ENCODE results near the gene BZW2.

DNA sequence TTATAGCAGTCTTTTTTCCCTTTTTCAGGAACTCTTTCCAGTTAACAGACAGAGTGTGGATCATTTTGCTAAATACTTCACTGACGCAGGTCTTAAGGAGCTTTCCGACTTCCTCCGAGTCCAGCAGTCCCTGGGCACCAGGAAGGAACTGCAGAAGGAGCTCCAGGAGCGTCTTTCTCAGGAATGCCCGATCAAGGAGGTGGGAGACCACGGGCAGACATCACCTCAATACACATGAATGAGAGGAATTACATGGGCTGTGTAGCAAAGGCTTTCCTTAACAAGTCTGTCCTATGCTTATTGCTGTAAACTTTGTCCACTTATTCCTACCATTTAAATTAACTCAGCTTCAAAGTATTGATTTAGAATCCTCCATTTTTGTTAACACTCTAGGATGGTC lies 48.8 kb downstream of the BZW2 start:
- TF ChIP-seq CTCF (IDR thresholded peaks at IDR 0.05), result no peak
- TF ChIP-seq, protein P1, sequence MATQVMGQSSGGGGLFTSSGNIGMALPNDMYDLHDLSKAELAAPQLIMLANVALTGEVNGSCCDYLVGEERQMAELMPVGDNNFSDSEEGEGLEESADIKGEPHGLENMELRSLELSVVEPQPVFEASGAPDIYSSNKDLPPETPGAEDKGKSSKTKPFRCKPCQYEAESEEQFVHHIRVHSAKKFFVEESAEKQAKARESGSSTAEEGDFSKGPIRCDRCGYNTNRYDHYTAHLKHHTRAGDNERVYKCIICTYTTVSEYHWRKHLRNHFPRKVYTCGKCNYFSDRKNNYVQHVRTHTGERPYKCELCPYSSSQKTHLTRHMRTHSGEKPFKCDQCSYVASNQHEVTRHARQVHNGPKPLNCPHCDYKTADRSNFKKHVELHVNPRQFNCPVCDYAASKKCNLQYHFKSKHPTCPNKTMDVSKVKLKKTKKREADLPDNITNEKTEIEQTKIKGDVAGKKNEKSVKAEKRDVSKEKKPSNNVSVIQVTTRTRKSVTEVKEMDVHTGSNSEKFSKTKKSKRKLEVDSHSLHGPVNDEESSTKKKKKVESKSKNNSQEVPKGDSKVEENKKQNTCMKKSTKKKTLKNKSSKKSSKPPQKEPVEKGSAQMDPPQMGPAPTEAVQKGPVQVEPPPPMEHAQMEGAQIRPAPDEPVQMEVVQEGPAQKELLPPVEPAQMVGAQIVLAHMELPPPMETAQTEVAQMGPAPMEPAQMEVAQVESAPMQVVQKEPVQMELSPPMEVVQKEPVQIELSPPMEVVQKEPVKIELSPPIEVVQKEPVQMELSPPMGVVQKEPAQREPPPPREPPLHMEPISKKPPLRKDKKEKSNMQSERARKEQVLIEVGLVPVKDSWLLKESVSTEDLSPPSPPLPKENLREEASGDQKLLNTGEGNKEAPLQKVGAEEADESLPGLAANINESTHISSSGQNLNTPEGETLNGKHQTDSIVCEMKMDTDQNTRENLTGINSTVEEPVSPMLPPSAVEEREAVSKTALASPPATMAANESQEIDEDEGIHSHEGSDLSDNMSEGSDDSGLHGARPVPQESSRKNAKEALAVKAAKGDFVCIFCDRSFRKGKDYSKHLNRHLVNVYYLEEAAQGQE (IDR thresholded peaks at IDR 0.05; ENCODE audit: insufficient read depth in 1 of 2, low read depth in 2 of 2, low read length in 1 of 2), result no peak
- no peak for TF ChIP-seq POLR2AphosphoS5 (IDR thresholded peaks at IDR 0.05; ENCODE audit: low read depth, low read length)
- TF ChIP-seq TCF7L2 (IDR thresholded peaks at IDR 0.05; ENCODE audit: low read depth, low read length), result no peak

Measured in Panc1 (cell line).